SK-N-SH (cell line): ENCODE measurements around the gene CLDN16. TPM values are rescaled to one million over a fixed set of nuclear protein-coding genes. Genes with fewer than 3 reads are reported as not detected.

ENCODE experiments used
- CTCF ChIA-PET: fragments of 300-600, 350-600 bp; formaldehyde crosslinking; extraction: SDS; loops from one replicate; lab custom pipeline; 2021; lab: Yijun Ruan, JAX
- POLR2A ChIA-PET: fragments of 350-600 bp; sonication (Branson Sonifier 250); formaldehyde crosslinking; extraction: SDS; loops from one replicate; lab custom pipeline; 2020; ENCODE audit warnings: antibody characterized with exemption, inconsistent platforms; lab: Yijun Ruan, JAX
- DNase-seq: peaks from one replicate; pipeline ENCODE4 v3.0.0; 2012
- H2AFZ ChIP-seq: fragments of 200-600 bp; sonication (generic); 2 replicates; pipeline ENCODE4 v1.8.1; 2016; ENCODE audit warnings: antibody characterized with exemption, mild to moderate bottlenecking, low read depth
- H3F3A ChIP-seq: fragments of 200-600 bp; sonication (generic); replicated peaks from 2 replicates; pipeline ENCODE3; 2016; ENCODE audit warnings: antibody characterized with exemption, mild to moderate bottlenecking; ENCODE audit not compliant: insufficient read depth
- H3K27ac ChIP-seq, 2 experiments: fragments of 200-500 bp in 1 of 2; fragments of 200-600 bp in 1 of 2; sonication (Bioruptor generic) in 1 of 2; sonication (generic), shearing (Covaris generic) in 1 of 2; 2 replicates each; pipeline versions ENCODE4 v1.5.1 to v1.6.1; 2014 to 2016; ENCODE audit warnings: low read depth in 2 of 2, inconsistent platforms in 1 of 2, low read length in 1 of 2, mild to moderate bottlenecking in 1 of 2, mixed read lengths in 1 of 2
- H3K27me3 ChIP-seq: fragments of 200-600 bp; sonication (generic), shearing (Covaris generic); 2 replicates; pipeline ENCODE4 v1.6.1; 2016; ENCODE audit warnings: mixed run types; ENCODE audit not compliant: insufficient read depth
- H3K36me3 ChIP-seq, 2 experiments: fragments of 200-500 bp in 1 of 2; fragments of 200-600 bp in 1 of 2; sonication (Bioruptor generic) in 1 of 2; sonication (generic) in 1 of 2; replicated peaks in 1 of 2; 2 replicates each; pipeline versions ENCODE3 to v1.5.1; 2014 to 2016; ENCODE audit warnings: low read length in 1 of 2, mild to moderate bottlenecking in 1 of 2; ENCODE audit not compliant: insufficient read depth in 2 of 2, control insufficient read depth in 1 of 2
- H3K4me1 ChIP-seq, 2 experiments: fragments of 200-500 bp in 1 of 2; fragments of 200-600 bp in 1 of 2; sonication (Bioruptor generic) in 1 of 2; sonication (generic), shearing (Covaris generic) in 1 of 2; 2 replicates each; pipeline versions ENCODE4 v1.5.1 to v1.6.1; 2014 to 2016; ENCODE audit warnings: low read depth in 1 of 2, low read length in 1 of 2, mixed run types in 1 of 2; ENCODE audit not compliant: insufficient read depth in 2 of 2, control insufficient read depth in 1 of 2
- H3K4me2 ChIP-seq: fragments of 200-600 bp; sonication (generic), shearing (Covaris generic); 2 replicates; pipeline ENCODE4 v1.6.1; 2017; ENCODE audit warnings: mixed run types
- H3K4me3 ChIP-seq, 2 experiments: fragments of 200-500 bp in 1 of 2; fragments of 200-600 bp in 1 of 2; sonication (Bioruptor generic) in 1 of 2; sonication (generic), shearing (Covaris generic) in 1 of 2; 2 replicates each; pipeline versions ENCODE4 v1.5.1 to v1.8.1; 2014 to 2016; ENCODE audit warnings: low read depth in 2 of 2, inconsistent platforms in 1 of 2, low read length in 1 of 2, mild to moderate bottlenecking in 1 of 2, mixed read lengths in 1 of 2, moderate library complexity in 1 of 2
- H3K79me2 ChIP-seq: fragments of 200-600 bp; sonication (generic); 2 replicates; pipeline ENCODE4 v1.8.1; 2017; ENCODE audit warnings: mild to moderate bottlenecking; ENCODE audit not compliant: insufficient read depth
- H3K9ac ChIP-seq: fragments of 200-600 bp; sonication (generic); 2 replicates; pipeline ENCODE4 v1.6.1; 2017; ENCODE audit warnings: mixed run types
- H3K9me2 ChIP-seq: fragments of 200-600 bp; sonication (generic); 2 replicates; pipeline ENCODE4 v1.6.1; 2017; ENCODE audit warnings: mixed run types
- H3K9me3 ChIP-seq: fragments of 200-600 bp; sonication (generic); 2 replicates; pipeline ENCODE4 v1.6.1; 2017; ENCODE audit warnings: mixed run types, mild to moderate bottlenecking, moderate library complexity
- H4K20me1 ChIP-seq: fragments of 200-600 bp; sonication (generic); 2 replicates; pipeline ENCODE4 v1.6.1; 2017; ENCODE audit warnings: mild to moderate bottlenecking, mixed run types; ENCODE audit not compliant: insufficient read depth
- FOSL2 ChIP-seq: IDR thresholded peaks from 2 replicates; pipeline ENCODE4 v1.4.0; 2012; ENCODE audit warnings: low read depth, mild to moderate bottlenecking, moderate library complexity, borderline replicate concordance
- FOXJ3 ChIP-seq: sonication (generic); formaldehyde crosslinking; IDR thresholded peaks from 2 replicates; pipeline ENCODE4 v1.5.1; 2020; ENCODE audit warnings: mild to moderate bottlenecking, missing genetic modification reagents
- MXI1 ChIP-seq: IDR thresholded peaks from 2 replicates; pipeline ENCODE4 v1.6.1; 2012; ENCODE audit warnings: mild to moderate bottlenecking, low read depth, low read length, improper control_type of control experiment
- NFIC ChIP-seq: IDR thresholded peaks from 2 replicates; pipeline ENCODE4 v1.4.0; 2012; ENCODE audit warnings: borderline replicate concordance
- POLR2AphosphoS5 ChIP-seq: IDR thresholded peaks from 2 replicates; pipeline ENCODE4 v1.6.1; 2012; ENCODE audit warnings: low read depth, low read length
- RAD21 ChIP-seq: IDR thresholded peaks from 2 replicates; pipeline ENCODE4 v1.6.1; 2012; ENCODE audit warnings: mild to moderate bottlenecking, low read length
- SMC3 ChIP-seq: IDR thresholded peaks from 2 replicates; pipeline ENCODE4 v1.6.1; 2012; ENCODE audit warnings: low read depth, low read length, improper control_type of control experiment
- TAF1 ChIP-seq: IDR thresholded peaks from 2 replicates; pipeline ENCODE4 v1.6.1; 2012; ENCODE audit warnings: low read depth, mild to moderate bottlenecking, low read length, moderate library complexity, borderline replicate concordance
- TCF12 ChIP-seq: IDR thresholded peaks from 2 replicates; pipeline ENCODE4 v1.4.0; 2012
- WGBS: methylation state at CpG from one replicate; pipeline ENCODE4 v1.1.6; 2017; ENCODE audit warnings: low lambda C conversion rate; 5-methylcytosine and 5-hydroxymethylcytosine counted together
- polyA plus RNA-seq, 3 experiments: library from polyadenylated mRNA; depleted of rRNA; stranded (reverse); fragments of >200 nt; gene quantifications; 2 replicates each; pipeline ENCODE4 v1.2.3, GENCODE V29; 2012
- TF ChIP-seq, protein P1 (sequence below): IDR thresholded peaks from 2 replicates; pipeline ENCODE4 v1.4.0; 2012; ENCODE audit warnings: low read depth
- TF ChIP-seq, protein P2 (sequence below): IDR thresholded peaks from 2 replicates; pipeline ENCODE4 v1.4.0; 2012; ENCODE audit warnings: low read depth, borderline replicate concordance
- TF ChIP-seq, protein P3 (sequence below): fragments of 150-350 bp; IDR thresholded peaks from 2 replicates; pipeline ENCODE4 v1.6.1; 2017; ENCODE audit warnings: antibody characterized with exemption, low read length, low read depth, borderline replicate concordance
- TF ChIP-seq, protein P4 (sequence below): fragments of 200-600 bp; sonication (generic); IDR thresholded peaks from 2 replicates; pipeline ENCODE4 v1.6.1; 2017; ENCODE audit warnings: antibody characterized with exemption, mild to moderate bottlenecking, moderate library complexity

CLDN16 gene
- polyA plus RNA-seq, 1 of the 3 experiments (the other 2 are of a cell fraction): 0.02 TPM

DNA sequence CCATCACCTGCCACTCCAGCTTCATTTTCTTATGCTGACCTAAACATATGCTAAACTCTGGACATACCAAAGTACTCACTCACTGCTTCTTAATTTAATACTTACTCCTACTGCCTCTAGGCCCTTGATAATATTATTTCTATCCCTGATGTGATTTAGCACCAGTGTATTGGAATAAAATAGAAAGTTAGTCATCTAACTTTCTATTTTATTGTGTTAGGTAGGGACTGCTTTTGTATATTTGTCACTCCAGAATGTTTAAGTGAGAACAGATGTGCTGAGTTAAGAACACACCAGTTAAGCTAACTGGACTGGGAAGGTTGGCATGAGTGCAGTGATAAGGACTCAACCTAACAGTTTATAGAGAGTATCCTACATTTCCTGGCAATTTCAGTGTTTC lies 6.5 kb upstream of the CLDN16 start:
- Histone ChIP-seq H3F3A (peaks cover 6% of the 10 kb centered on the region), H3K27me3 (no peaks in the 10 kb centered on the region), H3K4me2 (no peak overlapping the region), H3K9ac (no peak overlapping the region), H3K9me2 (no peaks in the 10 kb centered on the region), H3K4me3 (no peak overlapping the region), H3K27ac (no peak overlapping the region), H3K36me3 (no peaks in the 10 kb centered on the region), H3K9me3 (no peaks in the 10 kb centered on the region), H2AFZ (no peak overlapping the region), H4K20me1 (no peaks in the 10 kb centered on the region), H3K4me1 (peaks cover 0 to 11% of the 10 kb centered on the region in 2 experiments; a peak in 1 of 4 replicates), H3K79me2 (no peaks in the 10 kb centered on the region)
- TF ChIP-seq NFIC: no peak
- no peak for TF ChIP-seq MXI1
- POLR2A ChIA-PET: no interaction called here
- no peak for DNase-seq
- CTCF ChIA-PET: no interaction called here

DNA sequence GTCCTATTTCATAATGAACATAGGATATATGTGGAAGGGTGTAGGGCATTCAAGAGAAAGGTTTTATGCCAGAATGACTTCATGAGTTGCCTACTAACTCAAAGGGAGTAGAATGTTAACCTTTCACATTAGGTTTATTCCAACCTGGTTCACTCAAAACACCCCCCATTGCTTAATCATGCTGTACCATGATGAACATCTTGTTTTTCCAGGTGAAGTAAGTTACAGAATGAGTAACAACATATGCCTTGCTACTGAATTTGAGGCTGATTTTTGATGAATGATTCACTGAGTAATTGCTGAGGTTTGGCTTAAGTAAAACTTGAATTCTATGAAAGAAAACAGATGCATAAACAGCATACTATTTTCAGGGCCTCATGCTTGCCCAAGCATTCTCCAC lies 5.9 kb upstream of the CLDN16 start:
- CTCF ChIA-PET: no interaction called here
- Histone ChIP-seq H3K36me3 (no peaks in the 10 kb centered on the region), H3F3A (peaks cover 6% of the 10 kb centered on the region), H3K79me2 (no peaks in the 10 kb centered on the region), H3K9me2 (no peaks in the 10 kb centered on the region), H4K20me1 (no peaks in the 10 kb centered on the region), H2AFZ (no peak overlapping the region), H3K4me3 (no peak overlapping the region), H3K9ac (no peak overlapping the region), H3K4me1 (peaks cover 0 to 10% of the 10 kb centered on the region in 2 experiments; a peak in 1 of 4 replicates), H3K27me3 (no peaks in the 10 kb centered on the region), H3K4me2 (no peak overlapping the region), H3K27ac (no peak overlapping the region), H3K9me3 (no peaks in the 10 kb centered on the region)
- POLR2A ChIA-PET: no interaction called here
- no peak for DNase-seq
- 0 out of 2 replicates have a peak, but pooled peaks have one; percentile 28 for TF ChIP-seq TCF12
- TF ChIP-seq, protein P1, sequence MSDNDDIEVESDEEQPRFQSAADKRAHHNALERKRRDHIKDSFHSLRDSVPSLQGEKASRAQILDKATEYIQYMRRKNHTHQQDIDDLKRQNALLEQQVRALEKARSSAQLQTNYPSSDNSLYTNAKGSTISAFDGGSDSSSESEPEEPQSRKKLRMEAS: no peak

DNA sequence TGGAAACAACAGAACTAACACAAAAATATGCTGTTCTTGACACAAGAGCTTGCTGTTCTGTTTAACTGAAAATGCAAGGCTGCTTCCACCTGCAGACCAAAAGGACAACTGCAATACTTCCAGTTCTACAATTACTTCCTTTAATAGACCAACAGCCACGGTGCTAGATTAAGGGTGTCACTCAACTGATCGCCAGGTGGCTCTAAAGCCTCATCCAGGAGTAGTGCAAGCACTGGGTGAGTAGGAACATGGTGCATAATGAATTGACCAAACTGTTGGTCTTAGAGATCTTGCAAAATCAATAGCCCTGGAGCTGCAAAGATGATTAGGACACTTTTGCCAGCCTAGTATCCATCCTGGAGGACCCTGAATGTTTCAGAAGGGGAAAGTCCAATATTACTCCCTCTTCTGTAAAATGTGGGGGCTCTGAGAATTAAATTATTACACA lies 3.6 kb upstream of the CLDN16 start:
- Histone ChIP-seq H3K4me1 (peaks cover 0 to 10% of the 10 kb centered on the region in 2 experiments; a peak in 1 of 4 replicates), H3K4me2 (no peak overlapping the region), H3F3A (peaks cover 6% of the 10 kb centered on the region), H3K36me3 (no peaks in the 10 kb centered on the region), H3K27ac (no peak overlapping the region), H2AFZ (no peak overlapping the region), H3K9ac (no peak overlapping the region), H4K20me1 (no peaks in the 10 kb centered on the region), H3K27me3 (no peaks in the 10 kb centered on the region), H3K4me3 (no peak overlapping the region), H3K79me2 (no peaks in the 10 kb centered on the region), H3K9me2 (no peaks in the 10 kb centered on the region), H3K9me3 (no peaks in the 10 kb centered on the region)
- POLR2A ChIA-PET: no interaction called here
- CTCF ChIA-PET: interaction anchor here (0.9 kb wide), 1 partner anchor 29 kb away, joined by 3 read pairs; no protein-coding TSS in a partner anchor
- no peak for TF ChIP-seq POLR2AphosphoS5
- no peak for TF ChIP-seq TAF1
- no peak for TF ChIP-seq FOSL2
- TF ChIP-seq MXI1: no peak
- TF ChIP-seq, protein P2, sequence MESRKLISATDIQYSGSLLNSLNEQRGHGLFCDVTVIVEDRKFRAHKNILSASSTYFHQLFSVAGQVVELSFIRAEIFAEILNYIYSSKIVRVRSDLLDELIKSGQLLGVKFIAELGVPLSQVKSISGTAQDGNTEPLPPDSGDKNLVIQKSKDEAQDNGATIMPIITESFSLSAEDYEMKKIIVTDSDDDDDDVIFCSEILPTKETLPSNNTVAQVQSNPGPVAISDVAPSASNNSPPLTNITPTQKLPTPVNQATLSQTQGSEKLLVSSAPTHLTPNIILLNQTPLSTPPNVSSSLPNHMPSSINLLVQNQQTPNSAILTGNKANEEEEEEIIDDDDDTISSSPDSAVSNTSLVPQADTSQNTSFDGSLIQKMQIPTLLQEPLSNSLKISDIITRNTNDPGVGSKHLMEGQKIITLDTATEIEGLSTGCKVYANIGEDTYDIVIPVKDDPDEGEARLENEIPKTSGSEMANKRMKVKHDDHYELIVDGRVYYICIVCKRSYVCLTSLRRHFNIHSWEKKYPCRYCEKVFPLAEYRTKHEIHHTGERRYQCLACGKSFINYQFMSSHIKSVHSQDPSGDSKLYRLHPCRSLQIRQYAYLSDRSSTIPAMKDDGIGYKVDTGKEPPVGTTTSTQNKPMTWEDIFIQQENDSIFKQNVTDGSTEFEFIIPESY: no peak
- TF ChIP-seq RAD21: 0 out of 2 replicates have a peak, but pooled peaks have one; percentile 14
- peak; percentile 22; the same call in 1 of the 2 replicates for TF ChIP-seq SMC3
- TF ChIP-seq, protein P3, sequence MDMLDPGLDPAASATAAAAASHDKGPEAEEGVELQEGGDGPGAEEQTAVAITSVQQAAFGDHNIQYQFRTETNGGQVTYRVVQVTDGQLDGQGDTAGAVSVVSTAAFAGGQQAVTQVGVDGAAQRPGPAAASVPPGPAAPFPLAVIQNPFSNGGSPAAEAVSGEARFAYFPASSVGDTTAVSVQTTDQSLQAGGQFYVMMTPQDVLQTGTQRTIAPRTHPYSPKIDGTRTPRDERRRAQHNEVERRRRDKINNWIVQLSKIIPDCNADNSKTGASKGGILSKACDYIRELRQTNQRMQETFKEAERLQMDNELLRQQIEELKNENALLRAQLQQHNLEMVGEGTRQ: no peak
- TF ChIP-seq FOXJ3 (CRISPR knock-in tag): no peak
- TF ChIP-seq, protein P4, sequence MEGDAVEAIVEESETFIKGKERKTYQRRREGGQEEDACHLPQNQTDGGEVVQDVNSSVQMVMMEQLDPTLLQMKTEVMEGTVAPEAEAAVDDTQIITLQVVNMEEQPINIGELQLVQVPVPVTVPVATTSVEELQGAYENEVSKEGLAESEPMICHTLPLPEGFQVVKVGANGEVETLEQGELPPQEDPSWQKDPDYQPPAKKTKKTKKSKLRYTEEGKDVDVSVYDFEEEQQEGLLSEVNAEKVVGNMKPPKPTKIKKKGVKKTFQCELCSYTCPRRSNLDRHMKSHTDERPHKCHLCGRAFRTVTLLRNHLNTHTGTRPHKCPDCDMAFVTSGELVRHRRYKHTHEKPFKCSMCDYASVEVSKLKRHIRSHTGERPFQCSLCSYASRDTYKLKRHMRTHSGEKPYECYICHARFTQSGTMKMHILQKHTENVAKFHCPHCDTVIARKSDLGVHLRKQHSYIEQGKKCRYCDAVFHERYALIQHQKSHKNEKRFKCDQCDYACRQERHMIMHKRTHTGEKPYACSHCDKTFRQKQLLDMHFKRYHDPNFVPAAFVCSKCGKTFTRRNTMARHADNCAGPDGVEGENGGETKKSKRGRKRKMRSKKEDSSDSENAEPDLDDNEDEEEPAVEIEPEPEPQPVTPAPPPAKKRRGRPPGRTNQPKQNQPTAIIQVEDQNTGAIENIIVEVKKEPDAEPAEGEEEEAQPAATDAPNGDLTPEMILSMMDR: peak; percentile 35
- DNase-seq: no peak
- WGBS: 0% methylated on average over 2 of the region's 2 CpGs
